ENCODE data around the gene ZNF530. TPM values are rescaled to one million over a fixed set of nuclear protein-coding genes. Genes with fewer than 3 reads are reported as not detected.

ZNF530 gene
- total RNA-seq, 4 donors from 2014 or later = 0.86 to 4.2 (median 3.4) TPM

DNA sequence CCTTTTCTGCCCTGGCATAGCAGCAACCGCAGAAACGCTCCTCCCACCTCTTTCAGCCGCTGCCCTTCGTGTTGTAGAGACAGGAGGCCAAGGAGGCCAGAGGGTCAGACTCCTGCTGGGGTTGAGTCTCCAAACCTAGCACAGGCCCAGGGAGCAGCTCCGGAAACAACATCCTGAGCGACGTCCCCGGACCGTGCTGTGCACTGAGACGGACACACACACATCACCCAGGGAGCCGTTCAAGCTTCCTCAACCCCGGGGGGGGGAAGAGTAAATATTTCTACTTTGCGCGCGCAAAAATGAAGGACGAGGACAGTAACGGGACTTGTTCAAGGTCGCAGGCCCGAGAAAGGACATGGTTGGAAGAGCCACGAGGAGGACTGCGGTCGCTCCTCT, 40.7 kb upstream of the ZNF530 start:
- Histone ChIP-seq H3K9me3 (peaks cover 0 to 2% (median 0%) of the 10 kb centered on the region in 3 donors), H3K27me3 (no peaks in the 10 kb centered on the region), H3K27ac (peak overlapping the region; percentile 69 to 86 (median 74)), H3K4me3 (peak overlapping the region; percentile 82 to 96 (median 90)), H3K4me1 (peaks cover 16 to 26% of the 10 kb centered on the region in 2 donors), H3K36me3 (peaks cover 0 to 25% of the 10 kb centered on the region in 2 donors)
- intact Hi-C loops (cut with DNase I; ENCODE audit: low total_unique reads) (loop anchor here (1.0 to 5.0 kb wide), 4 partner anchors 19 to 82 kb away; partner anchors contain the start of genes ZNF416, ZNF530, ZNF549 and ZNF772), in situ Hi-C loops (cut with MboI; ENCODE audit: low sequenced_read_pairs in 4 of 4) (no loop called here)
- TF ChIP-seq, protein P1, sequence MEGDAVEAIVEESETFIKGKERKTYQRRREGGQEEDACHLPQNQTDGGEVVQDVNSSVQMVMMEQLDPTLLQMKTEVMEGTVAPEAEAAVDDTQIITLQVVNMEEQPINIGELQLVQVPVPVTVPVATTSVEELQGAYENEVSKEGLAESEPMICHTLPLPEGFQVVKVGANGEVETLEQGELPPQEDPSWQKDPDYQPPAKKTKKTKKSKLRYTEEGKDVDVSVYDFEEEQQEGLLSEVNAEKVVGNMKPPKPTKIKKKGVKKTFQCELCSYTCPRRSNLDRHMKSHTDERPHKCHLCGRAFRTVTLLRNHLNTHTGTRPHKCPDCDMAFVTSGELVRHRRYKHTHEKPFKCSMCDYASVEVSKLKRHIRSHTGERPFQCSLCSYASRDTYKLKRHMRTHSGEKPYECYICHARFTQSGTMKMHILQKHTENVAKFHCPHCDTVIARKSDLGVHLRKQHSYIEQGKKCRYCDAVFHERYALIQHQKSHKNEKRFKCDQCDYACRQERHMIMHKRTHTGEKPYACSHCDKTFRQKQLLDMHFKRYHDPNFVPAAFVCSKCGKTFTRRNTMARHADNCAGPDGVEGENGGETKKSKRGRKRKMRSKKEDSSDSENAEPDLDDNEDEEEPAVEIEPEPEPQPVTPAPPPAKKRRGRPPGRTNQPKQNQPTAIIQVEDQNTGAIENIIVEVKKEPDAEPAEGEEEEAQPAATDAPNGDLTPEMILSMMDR (IDR thresholded peaks at IDR 0.05 in 4 of 5, conservative IDR thresholded peaks at IDR 0.05 in 1 of 5) = no peak
- no peak for TF ChIP-seq POLR2A (IDR thresholded peaks at IDR 0.05)
- no peak for DNase-seq
- peak; percentile 11 to 19 for ATAC-seq

GRCh38 chr19:57559404-57560025, 40.2 kb upstream of the ZNF530 start, which contains the start of gene ZNF550:
TSS of gene ZNF550 (minus strand) at chr19:57559863. CDS start at chr19:57559682, 181 bp downstream.
- in situ Hi-C loops (cut with MboI; ENCODE audit: low sequenced_read_pairs in 4 of 4) = no loop called here

DNA sequence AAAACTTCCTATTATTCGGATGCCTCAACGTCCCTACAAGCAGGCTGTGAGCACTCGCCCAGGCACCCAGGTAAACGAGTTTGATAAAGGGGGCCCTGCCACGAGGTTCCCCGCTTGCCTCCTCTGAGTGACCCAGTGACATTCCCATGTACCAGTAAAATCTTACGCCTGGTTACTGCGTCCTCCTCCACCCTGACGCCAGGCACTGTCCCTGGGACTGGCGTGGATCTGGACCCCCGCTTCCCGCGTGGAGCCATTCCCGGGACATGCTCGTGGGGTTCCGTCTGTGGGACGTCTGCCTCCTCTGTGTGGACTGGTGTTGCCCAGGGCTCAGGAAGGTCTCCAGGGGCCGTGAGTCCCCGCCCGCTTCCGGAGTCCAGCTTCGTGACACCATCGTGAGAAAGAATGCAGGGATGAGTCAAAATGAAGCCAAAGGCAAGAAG, 39.6 kb upstream of the ZNF530 start:
- H3K4me3 ChIP-seq = peak overlapping the region; percentile 82 to 96 (median 90)
- TF ChIP-seq POLR2A (IDR thresholded peaks at IDR 0.05) = no peak
- TF ChIP-seq, protein P1 (IDR thresholded peaks at IDR 0.05 in 4 of 5, conservative IDR thresholded peaks at IDR 0.05 in 1 of 5) = no peak
- H3K9me3 ChIP-seq = peaks cover 0 to 1% (median 0%) of the 10 kb centered on the region in 3 donors
- ATAC-seq (no peak), DNase-seq (peak in 1 of 2 donors; percentile 14)
- H3K4me1 ChIP-seq = peaks cover 16 to 26% of the 10 kb centered on the region in 2 donors
- intact Hi-C loops (cut with DNase I; ENCODE audit: low total_unique reads) (no loop called here), in situ Hi-C loops (cut with MboI; ENCODE audit: low sequenced_read_pairs in 4 of 4) (no loop called here)
- no peaks in the 10 kb centered on the region for H3K27me3 ChIP-seq
- peak overlapping the region; percentile 69 to 86 (median 74) for H3K27ac ChIP-seq
- peaks cover 0 to 14% of the 10 kb centered on the region in 2 donors for H3K36me3 ChIP-seq

More at GRCh38 chr19:57559404-57560025, 40.2 kb upstream of the ZNF530 start, which contains the start of gene ZNF550:
- Histone ChIP-seq H3K4me1 (peaks cover 16 to 26% of the 10 kb centered on the region in 2 donors), H3K4me3 (peak within 1 kb of the TSS; percentile 82 to 96 (median 90)), H3K27me3 (no peaks in the 10 kb centered on the region), H3K9me3 (no peaks in the 10 kb centered on the region), H3K27ac (peak within 1 kb of the TSS; percentile 69 to 86 (median 74)), H3K36me3 (peaks cover 0 to 19% of the 10 kb centered on the region in 2 donors)
- intact Hi-C loops (cut with DNase I; ENCODE audit: low total_unique reads) = loop anchor here (1.0 to 5.0 kb wide), 4 partner anchors 19 to 82 kb away; partner anchors contain the start of genes ZNF416, ZNF530, ZNF549 and ZNF772
- DNase-seq (peak; percentile 82 to 88), ATAC-seq (peak; percentile 96 to 98)
- TF ChIP-seq, protein P1 (IDR thresholded peaks at IDR 0.05 in 4 of 5, conservative IDR thresholded peaks at IDR 0.05 in 1 of 5) = no peak
- TF ChIP-seq POLR2A (IDR thresholded peaks at IDR 0.05) = peak in 1 of 2 donors; percentile 51

DNA sequence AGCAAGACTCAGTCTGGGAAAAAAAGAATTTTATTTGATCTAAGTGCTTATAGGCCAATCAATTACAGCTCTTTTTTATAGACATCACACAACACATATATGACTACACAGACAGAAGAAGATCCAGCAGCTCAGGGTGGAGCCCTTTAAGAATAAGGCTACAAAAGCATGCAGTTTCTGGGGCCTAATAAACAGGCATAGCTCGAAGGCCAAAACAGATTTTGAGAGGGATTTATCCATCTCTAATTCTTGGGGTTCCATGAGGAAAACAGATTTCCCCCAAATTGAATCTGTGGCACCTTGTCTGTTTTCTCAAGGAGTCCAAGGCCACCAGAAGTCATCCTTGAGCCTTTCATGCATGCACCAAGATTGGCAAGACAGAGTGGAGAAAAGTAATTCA, 36.1 kb upstream of the ZNF530 start:
- no peak for TF ChIP-seq POLR2A (IDR thresholded peaks at IDR 0.05)
- TF ChIP-seq, protein P1 (IDR thresholded peaks at IDR 0.05 in 4 of 5, conservative IDR thresholded peaks at IDR 0.05 in 1 of 5) = no peak
- no peak overlapping the region for H3K4me3 ChIP-seq
- peaks cover 9 to 14% of the 10 kb centered on the region in 2 donors for H3K4me1 ChIP-seq
- intact Hi-C loops (cut with DNase I; ENCODE audit: low total_unique reads) (no loop called here), in situ Hi-C loops (cut with MboI; ENCODE audit: low sequenced_read_pairs in 4 of 4) (no loop called here)
- peaks cover 0 to 36% (median 14%) of the 10 kb centered on the region in 3 donors for H3K9me3 ChIP-seq
- no peaks in the 10 kb centered on the region for H3K27me3 ChIP-seq
- DNase-seq = no peak
- no peak for ATAC-seq
- H3K27ac ChIP-seq = no peak overlapping the region
- H3K36me3 ChIP-seq = no peaks in the 10 kb centered on the region

Measured in gastrocnemius medialis (tissue), 4 donors.